Pancreas (tissue), 10 donors: ENCODE results near the gene RMND5A. TPM values are rescaled to one million over a fixed set of nuclear protein-coding genes. Genes with fewer than 3 reads are reported as not detected.

ENCODE experiments used
- ATAC-seq, 4 donors: fragments of 200-7000 bp; cut with Tn5 transposase; one replicate each; pipeline versions ENCODE4 v1.8.0 to v1.9.1; 2020; ENCODE audit warnings: mild to moderate bottlenecking in 4 of 4, moderate library complexity in 4 of 4
- DNase-seq, 6 donors: peaks; one replicate each; pipeline ENCODE4 v3.0.0-alpha.2; 2020
- FAIRE-seq: peaks from 2 replicates; lab custom pipeline; 2012; peaks lifted over from hg19 to GRCh38; lab: Jason Lieb, UNC
- H3K27ac ChIP-seq, 4 donors: fragments of 200-600 bp; sonication (generic); 1 replicate in 3 of 4; 2 replicates in 1 of 4; pipeline versions ENCODE4 v1.5.0 to v1.8.0; 2020
- H3K27me3 ChIP-seq, 4 donors: fragments of 200-600 bp; one replicate each; pipeline ENCODE4 v1.8.0; 2021
- H3K36me3 ChIP-seq, 3 donors: fragments of 200-600 bp; sonication (generic) in 1 of 3; one replicate each; pipeline versions ENCODE4 v1.5.0 to v1.8.0; 2020 to 2021
- H3K4me1 ChIP-seq, 3 donors: fragments of 200-600 bp; one replicate each; pipeline ENCODE4 v1.8.0; 2021
- H3K4me3 ChIP-seq, 4 donors: fragments of 200-600 bp; sonication (generic) in 2 of 4; one replicate each; pipeline versions ENCODE4 v1.5.0 to v1.8.0; 2020 to 2021
- H3K9me3 ChIP-seq, 4 donors: fragments of 200-600 bp; one replicate each; pipeline ENCODE4 v1.8.0; 2021
- CTCF ChIP-seq, 4 donors: fragments of 200-600 bp; sonication (generic) in 3 of 4; IDR thresholded peaks; one replicate each; pipeline versions ENCODE4 v1.5.0 to v1.8.0; 2021; ENCODE audit warnings: antibody characterized with exemption in 4 of 4
- WGBS, 2 donors: extraction: QIAGEN DNeasy Blood & Tissue Kit; methylation state at CpG; one replicate each; pipeline ENCODE4 v1.1.7; 2013; 5-methylcytosine and 5-hydroxymethylcytosine counted together
- intact Hi-C, 3 donors: fragments of 100-400 bp; cut with DNase I; formaldehyde crosslinking; loops; one replicate each; pipeline versions ENCODE4 v1.11.1 to v1.14.2; 2022
- polyA plus RNA-seq, 2 donors: library from polyadenylated mRNA; stranded (reverse); fragments of 200-250 nt; gene quantifications; one replicate each; pipeline ENCODE4 v1.2.3, GENCODE V29; 2013
- total RNA-seq, 6 donors: library from RNA; stranded (reverse); fragmentation: NEBNext Ultra II Directional in 4 of 6; extraction: Animal tissue kit (Norgen Biotek cat#: 25700) in 4 of 6; gene quantifications; one replicate each; pipeline versions ENCODE4 v1.2.1 to v1.2.4, GENCODE V29; 2021 to 2023
- donor health status: healthy with polysubstance abuse.
- donor health status: DM: no; HTN: no; CAD: no; lungs with moderate emphysema.
- donor health status: DM: no; HTN: no; CAD: no.
- donor health status: control.
- donor health status: control.
- donor health status: Bipolar disorder and iron deficiency.
- donor health status: DM: yes; HTN: yes; CAD: no.
- donor health status: DM: no; HTN: no; CAD: no.
- donor health status: DM: no; HTN: no; CAD: no.
- donor health status: DM: yes; HTN: yes; CAD: no.

Gene RMND5A
- total and polyA plus RNA-seq, 8 donors: 5.1 to 19.4 (median 13.1) TPM

GRCh38 chr2:86770816-86771301 lies 50.8 kb downstream of the RMND5A start:
- no peaks in the 10 kb centered on the region for H3K9me3 ChIP-seq
- no peaks in the 10 kb centered on the region for H3K4me1 ChIP-seq
- ATAC-seq (no peak), DNase-seq (no peak), FAIRE-seq (no peak)
- intact Hi-C loops: no loop called here
- H3K27ac ChIP-seq: no peak overlapping the region
- peaks cover 0 to 33% (median 15%) of the 10 kb centered on the region in 3 donors for H3K36me3 ChIP-seq
- TF ChIP-seq CTCF (IDR thresholded peaks at IDR 0.05): no peak
- no peaks in the 10 kb centered on the region for H3K27me3 ChIP-seq
- H3K4me3 ChIP-seq: no peak overlapping the region
- 75 to 76% methylated on average over 6 of the region's 6 CpGs for WGBS, 2 donors

- H3K36me3 ChIP-seq: peaks cover 0 to 33% (median 15%) of the 10 kb centered on the region in 3 donors
- ATAC-seq (no peak), DNase-seq (no peak), FAIRE-seq (no peak)
- no peaks in the 10 kb centered on the region for H3K27me3 ChIP-seq
- no peak overlapping the region for H3K4me3 ChIP-seq
- 64% methylated on average over 5 of the region's 5 CpGs for WGBS, 2 donors
- H3K4me1 ChIP-seq: no peaks in the 10 kb centered on the region
- intact Hi-C loops: no loop called here
- H3K27ac ChIP-seq: no peak overlapping the region
- H3K9me3 ChIP-seq: no peaks in the 10 kb centered on the region
- TF ChIP-seq CTCF (IDR thresholded peaks at IDR 0.05): no peak
These were observed 52.5 kb downstream of the RMND5A start for GRCh38 chr2:86772611-86773010.

GRCh38 chr2:86774862-86775261 lies 54.8 kb downstream of the RMND5A start:
- FAIRE-seq: no peak
- no peak for TF ChIP-seq CTCF (IDR thresholded peaks at IDR 0.05)
- peaks cover 0 to 33% (median 15%) of the 10 kb centered on the region in 3 donors for H3K36me3 ChIP-seq
- no peaks in the 10 kb centered on the region for H3K9me3 ChIP-seq
- no peak for DNase-seq
- H3K4me3 ChIP-seq: no peak overlapping the region
- intact Hi-C loops: no loop called here
- H3K27ac ChIP-seq: no peak overlapping the region
- no peak for ATAC-seq
- H3K27me3 ChIP-seq: no peaks in the 10 kb centered on the region
- no peaks in the 10 kb centered on the region for H3K4me1 ChIP-seq
- 71 to 74% methylated on average over 5 of the region's 5 CpGs for WGBS, 2 donors

- no peak for TF ChIP-seq CTCF (IDR thresholded peaks at IDR 0.05)
- no peak overlapping the region for H3K27ac ChIP-seq
- H3K9me3 ChIP-seq: no peaks in the 10 kb centered on the region
- ATAC-seq: no peak
- 49 to 53% methylated on average over 4 of the region's 4 CpGs for WGBS, 2 donors
- no peaks in the 10 kb centered on the region for H3K27me3 ChIP-seq
- DNase-seq: no peak
- no peak overlapping the region for H3K4me3 ChIP-seq
- peaks cover 0 to 28% (median 15%) of the 10 kb centered on the region in 3 donors for H3K36me3 ChIP-seq
- FAIRE-seq: no peak
- intact Hi-C loops: no loop called here
- no peaks in the 10 kb centered on the region for H3K4me1 ChIP-seq
These were observed 55.2 kb downstream of the RMND5A start for GRCh38 chr2:86775338-86775737.

GRCh38 chr2:86776532-86776931 lies 56.4 kb downstream of the RMND5A start:
- 95% methylated on average over 7 of the region's 7 CpGs for WGBS, 2 donors
- no peak overlapping the region for H3K4me3 ChIP-seq
- peaks cover 0 to 16% (median 15%) of the 10 kb centered on the region in 3 donors for H3K36me3 ChIP-seq
- FAIRE-seq (no peak), ATAC-seq (no peak), DNase-seq (no peak)
- H3K9me3 ChIP-seq: no peaks in the 10 kb centered on the region
- H3K27me3 ChIP-seq: no peaks in the 10 kb centered on the region
- no peaks in the 10 kb centered on the region for H3K4me1 ChIP-seq
- intact Hi-C loops: no loop called here
- H3K27ac ChIP-seq: no peak overlapping the region
- TF ChIP-seq CTCF (IDR thresholded peaks at IDR 0.05): no peak
